GM12878 (cell line): Measurements from ENCODE around the gene INF2. TPM values are rescaled to one million over a fixed set of nuclear protein-coding genes. Genes with fewer than 3 reads are reported as not detected.
A peak's percentile ranks its signal among the peaks of the same experiment; 100 is the strongest.
"Not testable (repeated sequence)": the region's sequence is repeated elsewhere in the genome, so short reads cannot be mapped to it uniquely, and the experiment has no call there.

Experiments
- ATAC-seq: fragments of 200-7000 bp; cut with Tn5 transposase; 3 replicates; pipeline ENCODE4 v1.9.1; 2020; ENCODE audit warnings: mild to moderate bottlenecking, moderate library complexity
- BruUV-seq: library from RNA; stranded (reverse); fragments of 400-500 nt; replicated peaks from 2 replicates; lab custom pipeline; 2021; lab: Mats Ljungman, UMichigan
- CTCF ChIA-PET: fragments of 300-600 bp; sonication (Branson Sonifier 250); formaldehyde crosslinking; extraction: SDS; loops from one replicate; lab custom pipeline; 2021; ENCODE audit warnings: inconsistent platforms; lab: Yijun Ruan, JAX
- POLR2A ChIA-PET: fragments of 350-600 bp; formaldehyde crosslinking; extraction: SDS; loops from one replicate; lab custom pipeline; 2021; ENCODE audit warnings: inconsistent platforms; lab: Charles Lee
- RAD21 ChIA-PET: fragments of 300-600 bp; sonication (Branson Sonifier 250); formaldehyde crosslinking; loops from one replicate; lab custom pipeline; 2023; ENCODE audit warnings: antibody characterized with exemption; ENCODE audit not compliant: unreplicated experiment; lab: Charles Lee
- SMC1A ChIA-PET: fragments of 300-600 bp; sonication (Branson Sonifier 250); formaldehyde crosslinking; loops from one replicate; lab custom pipeline; 2023; ENCODE audit not compliant: unreplicated experiment, uncharacterized antibody; lab: Charles Lee
- DNase-seq: peaks from one replicate; pipeline ENCODE4 v3.0.0-alpha.2; 2011; ENCODE audit warnings: low read depth, low spot score
- FAIRE-seq: peaks from 3 replicates; lab custom pipeline; 2011; peaks lifted over from hg19 to GRCh38; lab: Jason Lieb, UNC
- H2AFZ ChIP-seq: 2 replicates; pipeline ENCODE4 v1.6.0; 2011; ENCODE audit warnings: low read depth, low read length, control low read depth; ENCODE audit not compliant: control insufficient read depth
- H3K27ac ChIP-seq: 2 replicates; pipeline ENCODE4 v1.5.1; 2011; ENCODE audit warnings: control low read depth; ENCODE audit not compliant: control insufficient read depth, insufficient read depth
- H3K27me3 ChIP-seq, 2 experiments: replicated peaks in 1 of 2; 2 replicates each; pipeline versions ENCODE4 v1.6.0 to v1.6.1; 2011; ENCODE audit warnings: low read length in 1 of 2; ENCODE audit not compliant: control insufficient read depth in 2 of 2, insufficient read depth in 2 of 2
- H3K36me3 ChIP-seq, 2 experiments: 2 replicates each; pipeline ENCODE4 v1.5.1; 2011; ENCODE audit warnings: low read length in 1 of 2; ENCODE audit not compliant: control insufficient read depth in 2 of 2, insufficient read depth in 2 of 2
- H3K4me1 ChIP-seq: 2 replicates; pipeline ENCODE4 v1.6.1; 2011; ENCODE audit warnings: mild to moderate bottlenecking, low read length, moderate library complexity, mixed read lengths; ENCODE audit not compliant: control insufficient read depth, insufficient read depth
- H3K4me2 ChIP-seq: 2 replicates; pipeline ENCODE4 v1.6.0; 2011; ENCODE audit warnings: control low read depth; ENCODE audit not compliant: control insufficient read depth, insufficient read depth
- H3K4me3 ChIP-seq: fragments of 200-600 bp; sonication (generic); 2 replicates; pipeline ENCODE4 v1.5.1; 2016
- H3K79me2 ChIP-seq: 2 replicates; pipeline ENCODE4 v1.6.0; 2011; ENCODE audit warnings: low read length; ENCODE audit not compliant: control insufficient read depth, insufficient read depth
- H3K9ac ChIP-seq: 2 replicates; pipeline ENCODE4 v1.8.0; 2011; ENCODE audit warnings: low read length, control low read depth, mixed read lengths; ENCODE audit not compliant: control insufficient read depth, insufficient read depth
- H3K9me3 ChIP-seq: replicated peaks from 3 replicates; pipeline ENCODE4 v1.5.1; 2011; ENCODE audit warnings: mild to moderate bottlenecking, low read length; ENCODE audit not compliant: control insufficient read depth, insufficient read depth
- H4K20me1 ChIP-seq: 2 replicates; pipeline ENCODE4 v1.6.0; 2011; ENCODE audit not compliant: control insufficient read depth, insufficient read depth
- IKZF2 ChIP-seq, 2 experiments: fragments of 450-650 bp; IDR thresholded peaks; 2 replicates each; pipeline ENCODE4 v1.6.1; 2017; ENCODE audit warnings: mild to moderate bottlenecking in 2 of 2, moderate library complexity in 2 of 2
- SPI1 ChIP-seq: IDR thresholded peaks from 2 replicates; pipeline ENCODE4 v1.6.1; 2011; ENCODE audit warnings: low read depth, mild to moderate bottlenecking, low read length, moderate library complexity, borderline replicate concordance; ENCODE audit not compliant: insufficient read depth
- TAF1 ChIP-seq: IDR thresholded peaks from 2 replicates; pipeline ENCODE4 v1.6.1; 2011; ENCODE audit warnings: mild to moderate bottlenecking, low read depth, low read length, borderline replicate concordance
- WGBS: methylation state at CpG from one replicate; pipeline ENCODE4 v1.1.6; 2016; ENCODE audit warnings: low lambda C conversion rate; ENCODE audit not compliant: insufficient replicate concordance, insufficient coverage; ENCODE audit errors: missing lambda C conversion rate; 5-methylcytosine and 5-hydroxymethylcytosine counted together
- in situ Hi-C: fragments of 300-500 bp; cut with MboI; formaldehyde crosslinking; loops from 9 replicates; pipeline ENCODE4 v1.14.3; 2018; ENCODE audit warnings: mixed read lengths
- intact Hi-C: fragments of 100-400 bp; cut with micrococcal nuclease; formaldehyde crosslinking; loops from one replicate; pipeline ENCODE4 v1.14.2; 2022; ENCODE audit not compliant: unreplicated experiment
- polyA plus RNA-seq, 11 experiments: library from polyadenylated mRNA; depleted of rRNA in 4 of 11; unstranded in 6 of 11; stranded (reverse) in 5 of 11; fragments of >200 nt; fragmentation: Nextera tagmentation in 4 of 11; fragmentation: Illumina TruSeq in 1 of 11; extraction: Ambion mirVana in 4 of 11; extraction: Trizol in 1 of 11; gene quantifications; 1 replicate in 1 of 11; 2 replicates in 10 of 11; pipeline versions ENCODE4 v1.2.1 to v1.2.3, GENCODE V29; 2011 to 2016; ENCODE audit warnings: inconsistent platforms in 2 of 11, missing spikeins in 2 of 11, low read depth in 1 of 11
- total RNA-seq, 4 experiments: library from RNA; depleted of rRNA in 3 of 4; stranded (reverse); fragments of >200 nt in 3 of 4; fragmentation: Illumina TruSeq in 1 of 4; extraction: Trizol in 1 of 4; gene quantifications; 2 replicates each; pipeline versions ENCODE4 v1.2.1 to v1.2.3, GENCODE V29; 2013 to 2021
- TF ChIP-seq, protein P1 (sequence below): fragments of 450-650 bp; IDR thresholded peaks from 2 replicates; pipeline ENCODE4 v1.6.1; 2018; ENCODE audit warnings: mild to moderate bottlenecking, low read depth, moderate library complexity; ENCODE audit not compliant: partially characterized antibody

Gene INF2
- total and polyA plus RNA-seq, 10 of the 15 experiments (the other 5 are each of a cell fraction or from before 2014, with no cell fraction given) = 0.72 to 43.2 (median 8.3) TPM

DNA sequence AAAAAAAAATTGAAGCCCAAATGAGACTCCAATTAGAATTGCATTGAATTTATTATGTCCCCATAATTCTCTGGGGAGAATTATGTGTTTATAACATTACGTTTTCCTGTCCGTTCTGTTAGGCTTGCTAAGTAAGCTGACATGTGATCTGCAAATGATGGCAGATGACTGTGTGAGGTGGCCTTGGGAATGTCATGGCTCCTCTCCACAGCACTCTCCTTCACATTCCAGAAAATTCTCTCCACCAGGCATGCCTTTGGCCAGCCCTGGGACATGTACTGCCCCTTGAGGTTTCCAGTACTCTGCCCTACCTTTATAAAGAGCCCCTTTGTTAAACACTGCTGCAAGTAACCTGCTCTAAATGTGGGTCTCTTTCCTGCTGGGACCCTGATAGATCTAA, 28.3 kb upstream of the INF2 start (continued):
- TF ChIP-seq, protein P1, sequence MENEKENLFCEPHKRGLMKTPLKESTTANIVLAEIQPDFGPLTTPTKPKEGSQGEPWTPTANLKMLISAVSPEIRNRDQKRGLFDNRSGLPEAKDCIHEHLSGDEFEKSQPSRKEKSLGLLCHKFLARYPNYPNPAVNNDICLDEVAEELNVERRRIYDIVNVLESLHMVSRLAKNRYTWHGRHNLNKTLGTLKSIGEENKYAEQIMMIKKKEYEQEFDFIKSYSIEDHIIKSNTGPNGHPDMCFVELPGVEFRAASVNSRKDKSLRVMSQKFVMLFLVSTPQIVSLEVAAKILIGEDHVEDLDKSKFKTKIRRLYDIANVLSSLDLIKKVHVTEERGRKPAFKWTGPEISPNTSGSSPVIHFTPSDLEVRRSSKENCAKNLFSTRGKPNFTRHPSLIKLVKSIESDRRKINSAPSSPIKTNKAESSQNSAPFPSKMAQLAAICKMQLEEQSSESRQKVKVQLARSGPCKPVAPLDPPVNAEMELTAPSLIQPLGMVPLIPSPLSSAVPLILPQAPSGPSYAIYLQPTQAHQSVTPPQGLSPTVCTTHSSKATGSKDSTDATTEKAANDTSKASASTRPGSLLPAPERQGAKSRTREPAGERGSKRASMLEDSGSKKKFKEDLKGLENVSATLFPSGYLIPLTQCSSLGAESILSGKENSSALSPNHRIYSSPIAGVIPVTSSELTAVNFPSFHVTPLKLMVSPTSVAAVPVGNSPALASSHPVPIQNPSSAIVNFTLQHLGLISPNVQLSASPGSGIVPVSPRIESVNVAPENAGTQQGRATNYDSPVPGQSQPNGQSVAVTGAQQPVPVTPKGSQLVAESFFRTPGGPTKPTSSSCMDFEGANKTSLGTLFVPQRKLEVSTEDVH = no peak
- TF ChIP-seq TAF1 = no peak

DNA sequence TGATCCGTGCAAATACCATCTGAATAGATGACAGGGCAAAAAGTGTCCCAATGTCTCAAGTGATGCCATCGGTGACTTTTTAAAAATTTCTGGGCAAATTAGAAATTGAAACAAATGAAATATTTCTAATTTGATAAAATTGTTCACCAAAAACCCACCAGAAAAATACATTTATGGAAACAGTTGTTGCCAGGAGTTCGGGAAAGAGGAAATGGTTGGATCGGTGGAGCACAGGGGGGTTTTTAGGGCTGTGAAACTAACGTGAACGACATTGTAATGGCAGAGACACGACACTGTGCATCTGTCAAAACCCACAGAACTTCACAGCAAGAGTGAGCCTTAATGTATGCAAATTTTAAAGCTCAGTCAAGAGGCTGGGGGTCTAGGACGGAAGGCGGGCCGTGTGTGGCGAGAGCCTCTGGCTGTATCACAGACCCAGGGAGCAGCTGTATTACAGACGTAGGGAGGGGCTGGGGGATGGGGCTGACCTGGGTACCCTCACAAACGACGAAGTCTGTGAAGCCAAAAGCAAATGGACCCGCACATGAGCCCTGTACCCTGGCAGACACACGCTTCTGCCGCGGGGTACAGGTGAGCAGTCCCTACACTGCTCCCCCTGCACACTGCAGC, 27.8 kb upstream of the INF2 start:
- peak overlapping the region; percentile 54; the same call in 1 of the 2 replicates for H3K4me3 ChIP-seq
- TF ChIP-seq IKZF2 (IDR thresholded peaks at IDR 0.05) (peak in 1 of 2 experiments; percentile 27; a peak in 1 of 4 replicates), SPI1 (peak; percentile 32; the same call in 1 of the 2 replicates)
- peaks cover 59% of the 10 kb centered on the region for H3K4me1 ChIP-seq
- H3K36me3 ChIP-seq, DNase-seq, H3K79me2 ChIP-seq, in situ Hi-C loops, H4K20me1 ChIP-seq, H3K9me3 ChIP-seq, BruUV-seq, FAIRE-seq, H3K27me3 ChIP-seq, ATAC-seq: not testable (repeated sequence)
- RAD21 ChIA-PET = interaction anchor here (0.8 to 1.3 kb wide), 3 partner anchors 8 to 19 kb away, joined by 3 to 5 read pairs (median 4); no protein-coding TSS in a partner anchor
- H3K9ac ChIP-seq = peak overlapping the region; percentile 49; the same call in 1 of the 2 replicates
- 0 out of 2 replicates have a peak overlapping the region, but pooled peaks have one; percentile 7 for H2AFZ ChIP-seq
- CTCF ChIA-PET = interaction anchor here (4.6 kb wide), 1 partner anchor 18 kb away, joined by 72 read pairs; no protein-coding TSS in a partner anchor
- SMC1A ChIA-PET = interaction anchor here (1.2 to 5.7 kb wide), 2 partner anchors 14 to 17 kb away, joined by 3 to 60 read pairs; no protein-coding TSS in a partner anchor
- POLR2A ChIA-PET = interaction anchor here (2.3 to 5.2 kb wide), 2 partner anchors 17 to 19 kb away, joined by 8 to 49 read pairs; no protein-coding TSS in a partner anchor
- WGBS = 23% methylated on average over 14 of the region's 18 CpGs
- peak overlapping the region; percentile 91 for H3K4me2 ChIP-seq
- intact Hi-C loops = loop anchor here (2.0 kb wide), 1 partner anchor 15 kb away; no protein-coding TSS in a partner anchor
- H3K27ac ChIP-seq = peak overlapping the region; percentile 71

DNA sequence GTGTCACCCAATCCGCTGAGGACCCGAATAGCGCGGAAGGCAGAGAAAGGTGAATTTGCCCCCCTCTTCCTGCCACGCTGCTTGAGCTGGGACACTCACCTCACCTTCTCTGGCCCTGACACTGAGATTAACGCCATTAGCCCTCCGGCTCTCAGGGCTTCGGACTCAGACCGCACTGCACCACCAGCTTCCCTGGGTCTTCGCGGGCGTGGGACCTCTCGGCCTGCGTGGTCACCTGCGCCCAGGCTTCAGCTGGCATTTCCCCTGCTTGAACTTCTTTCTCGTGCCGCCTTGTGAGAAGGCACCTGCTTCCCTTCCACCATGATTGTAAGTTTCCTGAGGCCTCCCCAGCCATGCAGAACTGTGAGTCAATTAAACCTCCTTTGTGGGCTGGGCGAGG, 26.9 kb upstream of the INF2 start:
- BruUV-seq, H3K4me2 ChIP-seq, H3K9ac ChIP-seq, CTCF ChIA-PET, H4K20me1 ChIP-seq, H3K36me3 ChIP-seq, H3K27me3 ChIP-seq, H2AFZ ChIP-seq, RAD21 ChIA-PET, in situ Hi-C loops, intact Hi-C loops, DNase-seq, FAIRE-seq, H3K4me3 ChIP-seq, SMC1A ChIA-PET, ATAC-seq, H3K9me3 ChIP-seq, POLR2A ChIA-PET, H3K79me2 ChIP-seq: not testable (repeated sequence)
- peaks cover 51% of the 10 kb centered on the region for H3K4me1 ChIP-seq
- 22% methylated on average over 18 of the region's 18 CpGs for WGBS
- H3K27ac ChIP-seq = peak overlapping the region; percentile 18; the same call in 1 of the 2 replicates
